H9 (cell line): Measurements from ENCODE around the gene WDFY3. TPM values are rescaled to one million over a fixed set of nuclear protein-coding genes. Genes with fewer than 3 reads are reported as not detected.
A peak's percentile ranks its signal among the peaks of the same experiment; 100 is the strongest.

ENCODE experiments used
- DNase-seq: peaks from one replicate; pipeline ENCODE4 v3.0.0-alpha.2; 2017
- H2AFZ ChIP-seq: one replicate; pipeline ENCODE4 v1.6.1; 2013; ENCODE audit warnings: mild to moderate bottlenecking, low read length, control low read depth, moderate library complexity
- H2AK5ac ChIP-seq: 2 replicates; pipeline ENCODE4 v1.6.1; 2013; ENCODE audit warnings: low read length, control low read depth, mixed read lengths; ENCODE audit not compliant: insufficient read length
- H2BK120ac ChIP-seq: one replicate; pipeline ENCODE4 v1.6.1; 2013; ENCODE audit warnings: low read depth, mild to moderate bottlenecking, low read length, control low read depth, inconsistent platforms; ENCODE audit not compliant: poor library complexity, severe bottlenecking
- H2BK12ac ChIP-seq: 2 replicates; pipeline ENCODE4 v1.6.1; 2013; ENCODE audit warnings: low read length, control low read depth, mixed read lengths, low read depth; ENCODE audit not compliant: insufficient read length
- H2BK15ac ChIP-seq: 2 replicates; pipeline ENCODE4 v1.6.1; 2013; ENCODE audit warnings: low read depth, low read length, control low read depth
- H2BK20ac ChIP-seq: one replicate; pipeline ENCODE4 v1.6.1; 2013; ENCODE audit warnings: low read depth, mild to moderate bottlenecking, low read length, control low read depth, inconsistent platforms; ENCODE audit not compliant: poor library complexity, severe bottlenecking
- H2BK5ac ChIP-seq: 2 replicates; pipeline ENCODE4 v1.6.1; 2013; ENCODE audit warnings: low read length, control low read depth, mixed read lengths; ENCODE audit not compliant: insufficient read length
- H3K14ac ChIP-seq: 2 replicates; pipeline ENCODE4 v1.6.1; 2013; ENCODE audit warnings: low read length, control low read depth; ENCODE audit not compliant: insufficient read depth
- H3K18ac ChIP-seq: 2 replicates; pipeline ENCODE4 v1.6.1; 2013; ENCODE audit warnings: low read depth, mild to moderate bottlenecking, mixed read lengths, low read length, control low read depth; ENCODE audit not compliant: insufficient read length
- H3K23ac ChIP-seq: 2 replicates; pipeline ENCODE4 v1.6.1; 2013; ENCODE audit warnings: low read length, control low read depth, mixed read lengths, low read depth; ENCODE audit not compliant: insufficient read length
- H3K23me2 ChIP-seq: 2 replicates; pipeline ENCODE4 v1.6.1; 2013; ENCODE audit warnings: low read depth, mild to moderate bottlenecking, mixed read lengths, low read length, control low read depth; ENCODE audit not compliant: insufficient read length, poor library complexity, severe bottlenecking
- H3K27ac ChIP-seq: 2 replicates; pipeline ENCODE4 v1.5.1; 2013; ENCODE audit warnings: low read length, control low read depth, mixed read lengths, low read depth; ENCODE audit not compliant: insufficient read length
- H3K27me3 ChIP-seq: 2 replicates; pipeline ENCODE4 v1.6.1; 2013; ENCODE audit warnings: low read length, control low read depth, inconsistent platforms; ENCODE audit not compliant: insufficient read depth
- H3K4ac ChIP-seq: 2 replicates; pipeline ENCODE4 v1.6.1; 2013; ENCODE audit warnings: low read depth, mild to moderate bottlenecking, control low read depth, inconsistent platforms, low read length, moderate library complexity
- H3K4me1 ChIP-seq: 2 replicates; pipeline ENCODE4 v1.6.1; 2013; ENCODE audit warnings: low read length, control low read depth, inconsistent platforms; ENCODE audit not compliant: insufficient read depth
- H3K4me2 ChIP-seq: 2 replicates; pipeline ENCODE4 v1.6.1; 2013; ENCODE audit warnings: low read length, control low read depth, mixed read lengths; ENCODE audit not compliant: insufficient read length, insufficient read depth
- H3K56ac ChIP-seq: 2 replicates; pipeline ENCODE4 v1.6.1; 2013; ENCODE audit warnings: low read depth, mild to moderate bottlenecking, mixed read lengths, low read length, control low read depth; ENCODE audit not compliant: insufficient read length
- H3K79me1 ChIP-seq: 2 replicates; pipeline ENCODE4 v1.6.1; 2013; ENCODE audit warnings: low read depth, mild to moderate bottlenecking, moderate library complexity, low read length, control low read depth, inconsistent platforms; ENCODE audit not compliant: insufficient read depth, poor library complexity, severe bottlenecking
- H3K79me2 ChIP-seq: 2 replicates; pipeline ENCODE4 v1.6.1; 2013; ENCODE audit warnings: low read length, control low read depth, inconsistent platforms; ENCODE audit not compliant: insufficient read depth
- H3K9ac ChIP-seq: 2 replicates; pipeline ENCODE4 v1.6.1; 2013; ENCODE audit warnings: low read length, control low read depth, mixed read lengths; ENCODE audit not compliant: insufficient read length; ENCODE audit errors: extremely low read depth
- H3K9me3 ChIP-seq: one replicate; pipeline ENCODE4 v1.6.1; 2013; ENCODE audit warnings: low read depth, low read length, inconsistent platforms; ENCODE audit not compliant: control insufficient read depth
- H3T11ph ChIP-seq: one replicate; pipeline ENCODE4 v1.6.1; 2013; ENCODE audit warnings: mild to moderate bottlenecking, low read length, control low read depth, inconsistent platforms
- H4K20me1 ChIP-seq: one replicate; pipeline ENCODE4 v1.6.1; 2013; ENCODE audit not compliant: control insufficient read depth, insufficient read length, insufficient read depth
- H4K5ac ChIP-seq: 2 replicates; pipeline ENCODE4 v1.6.1; 2013; ENCODE audit warnings: low read depth, mild to moderate bottlenecking, mixed read lengths, low read length, control low read depth; ENCODE audit not compliant: insufficient read length
- H4K8ac ChIP-seq: replicated peaks from 2 replicates; pipeline ENCODE4 v1.6.1; 2013; ENCODE audit warnings: low read length, control low read depth, mixed read lengths, low read depth; ENCODE audit not compliant: insufficient read length
- H4K91ac ChIP-seq: 2 replicates; pipeline ENCODE4 v1.6.1; 2013; ENCODE audit warnings: low read depth, mild to moderate bottlenecking, moderate library complexity, mixed read lengths, low read length, control low read depth; ENCODE audit not compliant: insufficient read length
- H3K27ac Mint-ChIP-seq, 3 experiments: 2 replicates in 2 of 3; 3 replicates in 1 of 3; pipeline ENCODE4 v1.8.0; 2020 to 2021; ENCODE audit warnings: mixed read lengths in 3 of 3, mild to moderate bottlenecking in 1 of 3, moderate library complexity in 1 of 3
- H3K27me3 Mint-ChIP-seq: 2 replicates; pipeline ENCODE4 v1.8.0; 2021; ENCODE audit warnings: low read depth, mild to moderate bottlenecking, moderate library complexity, mixed read lengths
- H3K36me3 Mint-ChIP-seq, 3 experiments: 2 replicates in 2 of 3; 3 replicates in 1 of 3; pipeline ENCODE4 v1.8.0; 2020 to 2021; ENCODE audit warnings: low read depth in 3 of 3, mixed read lengths in 3 of 3; ENCODE audit not compliant: insufficient read depth in 1 of 3
- H3K4me1 Mint-ChIP-seq, 2 experiments: 2 replicates each; pipeline ENCODE4 v1.8.0; 2020; ENCODE audit warnings: mixed read lengths in 2 of 2
- H3K4me3 Mint-ChIP-seq, 2 experiments: 2 replicates in 1 of 2; 3 replicates in 1 of 2; pipeline ENCODE4 v1.8.0; 2020 to 2021; ENCODE audit warnings: mild to moderate bottlenecking in 2 of 2, mixed read lengths in 2 of 2, moderate library complexity in 1 of 2
- H3K9me3 Mint-ChIP-seq, 2 experiments: 2 replicates in 1 of 2; 3 replicates in 1 of 2; pipeline ENCODE4 v1.8.0; 2020; ENCODE audit warnings: mild to moderate bottlenecking in 2 of 2, mixed read lengths in 2 of 2, moderate library complexity in 1 of 2
- WGBS: extraction: QIAGEN DNeasy Blood & Tissue Kit; methylation state at CpG from one replicate; pipeline ENCODE4 v1.1.7; 2013; ENCODE audit warnings: missing lambda C conversion rate, low lambda C conversion rate, mixed read lengths; ENCODE audit not compliant: insufficient read length; ENCODE audit errors: extremely low coverage; 5-methylcytosine and 5-hydroxymethylcytosine counted together
- total RNA-seq: library from RNA; stranded (reverse); gene quantifications from 2 replicates; pipeline ENCODE4 v1.2.1, GENCODE V29; 2021
- TF ChIP-seq, protein P1 (sequence below): fragments of 200-600 bp; sonication (generic); conservative IDR thresholded peaks from 3 replicates; pipeline ENCODE4 v1.8.0; 2021; ENCODE audit warnings: antibody characterized with exemption, mild to moderate bottlenecking

Gene WDFY3
- total RNA-seq, 1 experiment from 2014 or later, result 54.6 TPM

DNA sequence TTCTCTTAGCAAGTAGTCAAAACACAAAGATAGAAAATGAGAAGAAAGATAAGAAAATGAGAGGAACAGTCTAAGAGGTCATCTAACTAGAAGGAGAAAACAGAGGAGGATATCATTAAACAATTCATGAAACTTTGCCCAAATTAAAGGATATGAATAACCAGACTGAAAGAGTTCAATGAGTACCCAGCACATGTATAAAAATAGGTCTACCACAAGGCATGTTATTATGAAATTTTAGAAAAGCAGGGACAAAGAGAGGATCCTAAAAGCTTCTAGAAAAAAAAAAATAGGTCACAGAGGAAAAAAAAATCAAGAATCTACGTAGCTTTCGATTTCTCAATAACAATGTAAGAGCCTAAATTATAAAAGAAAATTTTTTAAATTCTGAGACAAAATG is 118.5 kb downstream of the WDFY3 start:
- no peak overlapping the region for H3K4me2 ChIP-seq
- no peak overlapping the region for H3K23ac ChIP-seq
- H3K14ac ChIP-seq, result no peak overlapping the region
- no peak overlapping the region for H2AK5ac ChIP-seq
- TF ChIP-seq, protein P1, sequence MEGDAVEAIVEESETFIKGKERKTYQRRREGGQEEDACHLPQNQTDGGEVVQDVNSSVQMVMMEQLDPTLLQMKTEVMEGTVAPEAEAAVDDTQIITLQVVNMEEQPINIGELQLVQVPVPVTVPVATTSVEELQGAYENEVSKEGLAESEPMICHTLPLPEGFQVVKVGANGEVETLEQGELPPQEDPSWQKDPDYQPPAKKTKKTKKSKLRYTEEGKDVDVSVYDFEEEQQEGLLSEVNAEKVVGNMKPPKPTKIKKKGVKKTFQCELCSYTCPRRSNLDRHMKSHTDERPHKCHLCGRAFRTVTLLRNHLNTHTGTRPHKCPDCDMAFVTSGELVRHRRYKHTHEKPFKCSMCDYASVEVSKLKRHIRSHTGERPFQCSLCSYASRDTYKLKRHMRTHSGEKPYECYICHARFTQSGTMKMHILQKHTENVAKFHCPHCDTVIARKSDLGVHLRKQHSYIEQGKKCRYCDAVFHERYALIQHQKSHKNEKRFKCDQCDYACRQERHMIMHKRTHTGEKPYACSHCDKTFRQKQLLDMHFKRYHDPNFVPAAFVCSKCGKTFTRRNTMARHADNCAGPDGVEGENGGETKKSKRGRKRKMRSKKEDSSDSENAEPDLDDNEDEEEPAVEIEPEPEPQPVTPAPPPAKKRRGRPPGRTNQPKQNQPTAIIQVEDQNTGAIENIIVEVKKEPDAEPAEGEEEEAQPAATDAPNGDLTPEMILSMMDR, result no peak
- Mint-ChIP-seq H3K9me3 (no peaks in the 10 kb centered on the region), H3K36me3 (peaks cover 17 to 35% (median 20%) of the 10 kb centered on the region in 3 experiments), H3K4me3 (no peak overlapping the region), H3K27ac (peak overlapping the region in 1 of 3 experiments; percentile 5; a peak in 1 of 7 replicates), H3K4me1 (peaks cover 7 to 12% of the 10 kb centered on the region in 2 experiments; a peak in 3 of 4 replicates), H3K27me3 (no peaks in the 10 kb centered on the region)
- H4K5ac ChIP-seq, result no peak overlapping the region
- H4K20me1 ChIP-seq, result no peaks in the 10 kb centered on the region
- no peaks in the 10 kb centered on the region for H3K27me3 ChIP-seq
- H3K18ac ChIP-seq, result no peak overlapping the region
- H3K79me2 ChIP-seq, result no peaks in the 10 kb centered on the region
- no peak overlapping the region for H3K56ac ChIP-seq
- no peaks in the 10 kb centered on the region for H3K23me2 ChIP-seq
- no peak overlapping the region for H2AFZ ChIP-seq
- H4K91ac ChIP-seq, result no peak overlapping the region
- H3K9me3 ChIP-seq, result no peaks in the 10 kb centered on the region
- H2BK12ac ChIP-seq, result no peak overlapping the region
- no peak overlapping the region for H3K27ac ChIP-seq
- H3K4ac ChIP-seq, result no peak overlapping the region
- no peak overlapping the region for H2BK120ac ChIP-seq
- H2BK5ac ChIP-seq, result no peak overlapping the region
- no peaks in the 10 kb centered on the region for H3K79me1 ChIP-seq
- no peak overlapping the region for H2BK15ac ChIP-seq
- H3K4me1 ChIP-seq, result no peaks in the 10 kb centered on the region; the same call in 1 of the 2 replicates
- no peak overlapping the region for H3K9ac ChIP-seq
- no peak overlapping the region for H3T11ph ChIP-seq
- no peak overlapping the region for H2BK20ac ChIP-seq
- H4K8ac ChIP-seq, result no peak overlapping the region
- DNase-seq, result no peak
- WGBS, result no CpG with 5 or more reads among the region's 2 CpGs
